CD4-positive, alpha-beta T cell (primary cell): Measurements from ENCODE around the gene PLBD2. TPM values are rescaled to one million over a fixed set of nuclear protein-coding genes. Genes with fewer than 3 reads are reported as not detected.
A peak's percentile ranks its signal among the peaks of the same experiment; 100 is the strongest.

Experiments
- ATAC-seq: fragments of 200-7000 bp; cut with Tn5 transposase; one replicate; pipeline ENCODE4 v1.10.0; 2022; ENCODE audit warnings: mild to moderate bottlenecking; ENCODE audit not compliant: poor library complexity
- CTCF ChIA-PET: fragments of 350-600 bp; sonication (Branson Sonifier 250); formaldehyde crosslinking; loops from one replicate; lab custom pipeline; 2021; ENCODE audit warnings: antibody characterized with exemption, inconsistent platforms; lab: Charles Lee
- POLR2A ChIA-PET: fragments of 350-600 bp; sonication (Branson Sonifier 250); formaldehyde crosslinking; loops from one replicate; lab custom pipeline; 2021; ENCODE audit warnings: antibody characterized with exemption, inconsistent platforms; lab: Charles Lee
- DNase-seq, 14 experiments: peaks; one replicate each; pipeline ENCODE4 v3.0.0-alpha.2; 2013 to 2020; ENCODE audit warnings: mixed read lengths in 2 of 14
- H3K27ac ChIP-seq, 2 donors: one replicate each; pipeline versions ENCODE4 v1.5.1 to v1.7.0; 2013; ENCODE audit warnings: low read length in 2 of 2, low read depth in 1 of 2, mild to moderate bottlenecking in 1 of 2
- H3K27me3 ChIP-seq, 2 experiments: 1 replicate in 1 of 2; 2 replicates in 1 of 2; pipeline versions ENCODE4 v1.6.1 to v1.7.0; 2013; ENCODE audit warnings: low read length in 2 of 2, control low read depth in 1 of 2, mild to moderate bottlenecking in 1 of 2, moderate library complexity in 1 of 2; ENCODE audit not compliant: insufficient read depth in 2 of 2, control insufficient read depth in 1 of 2
- H3K36me3 ChIP-seq: one replicate; pipeline ENCODE4 v1.6.1; 2013; ENCODE audit warnings: low read length, control low read depth; ENCODE audit not compliant: insufficient read depth
- H3K4me1 ChIP-seq: one replicate; pipeline ENCODE4 v1.6.1; 2013; ENCODE audit warnings: low read length, control low read depth; ENCODE audit not compliant: insufficient read depth
- H3K4me3 ChIP-seq: one replicate; pipeline ENCODE4 v1.5.1; 2013; ENCODE audit warnings: mild to moderate bottlenecking, low read length, moderate library complexity
- H3K9me3 ChIP-seq, 2 experiments: 1 replicate in 1 of 2; 2 replicates in 1 of 2; pipeline versions ENCODE4 v1.6.1 to v1.7.0; 2013; ENCODE audit warnings: low read length in 2 of 2, mild to moderate bottlenecking in 2 of 2, control low read depth in 1 of 2, moderate library complexity in 1 of 2; ENCODE audit not compliant: control insufficient read depth in 1 of 2, insufficient read depth in 1 of 2
- H3K27ac Mint-ChIP-seq: one replicate; pipeline ENCODE4 v1.8.0; 2020; ENCODE audit warnings: mixed read lengths
- H3K27me3 Mint-ChIP-seq: one replicate; pipeline ENCODE4 v1.8.0; 2021; ENCODE audit warnings: mixed read lengths
- H3K36me3 Mint-ChIP-seq: one replicate; pipeline ENCODE4 v1.8.0; 2021; ENCODE audit warnings: low read depth, mixed read lengths
- H3K4me1 Mint-ChIP-seq: one replicate; pipeline ENCODE4 v1.8.0; 2021; ENCODE audit warnings: low read depth, mixed read lengths
- H3K4me3 Mint-ChIP-seq: one replicate; pipeline ENCODE4 v1.8.0; 2020; ENCODE audit warnings: mild to moderate bottlenecking, mixed read lengths
- H3K9me3 Mint-ChIP-seq: one replicate; pipeline ENCODE4 v1.8.0; 2020; ENCODE audit warnings: mixed read lengths
- intact Hi-C, 2 experiments: fragments of 100-400 bp; cut with DNase I in 1 of 2; cut with micrococcal nuclease in 1 of 2; formaldehyde crosslinking; loops; one replicate each; pipeline versions ENCODE4 v1.15.1 to v1.9.0; 2023 to 2025; cut with DNase I, micrococcal nuclease
- total RNA-seq, 174 experiments: library from RNA in 2 of 174; stranded (reverse) in 2 of 174; gene quantifications; one replicate each; pipeline ENCODE4 v1.2.3 and lab custom pipeline; 2021 to 2026
- TF ChIP-seq, protein P1 (sequence below): fragments of 200-600 bp; IDR thresholded peaks from one replicate; pipeline ENCODE4 v1.8.0; 2022; ENCODE audit warnings: antibody characterized with exemption, mild to moderate bottlenecking

The PLBD2 gene
- total RNA-seq, 2 experiments from 2014 or later, result 10.4 to 12.2 TPM

DNA sequence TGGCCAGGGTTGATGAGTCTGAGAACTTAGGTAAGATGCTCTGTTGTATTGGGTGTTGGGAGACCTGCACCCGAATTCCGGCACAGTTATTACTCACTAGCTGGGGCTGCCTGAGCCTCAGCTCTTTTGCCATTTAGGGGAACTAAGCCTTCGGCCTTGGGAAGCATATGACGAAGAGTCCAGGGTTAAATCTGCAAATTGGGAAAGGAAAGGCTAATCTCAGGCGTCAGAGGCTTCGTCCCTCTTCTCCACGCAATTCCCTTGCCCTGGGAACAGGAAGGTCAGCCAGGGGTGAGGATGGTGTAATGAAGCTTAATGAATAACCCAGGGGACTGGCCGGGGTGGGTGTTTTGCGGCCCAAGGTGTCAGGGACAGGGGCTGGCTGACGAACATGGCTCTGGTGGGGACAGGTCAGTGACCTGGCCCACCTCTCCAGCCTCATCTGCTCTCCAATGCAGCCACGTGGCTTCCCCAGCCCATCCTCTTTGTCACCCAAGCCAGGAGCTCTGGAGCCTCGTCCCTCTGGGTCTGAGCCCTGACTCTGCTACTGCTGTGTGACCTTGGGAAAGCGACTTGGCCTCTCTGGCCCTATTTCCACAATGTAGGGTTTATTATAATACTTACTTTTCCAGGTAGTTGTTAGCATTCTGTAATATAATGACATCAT, 60.0 kb downstream of the PLBD2 start:
- H3K9me3 Mint-ChIP-seq, result no peaks in the 10 kb centered on the region
- TF ChIP-seq, protein P1, sequence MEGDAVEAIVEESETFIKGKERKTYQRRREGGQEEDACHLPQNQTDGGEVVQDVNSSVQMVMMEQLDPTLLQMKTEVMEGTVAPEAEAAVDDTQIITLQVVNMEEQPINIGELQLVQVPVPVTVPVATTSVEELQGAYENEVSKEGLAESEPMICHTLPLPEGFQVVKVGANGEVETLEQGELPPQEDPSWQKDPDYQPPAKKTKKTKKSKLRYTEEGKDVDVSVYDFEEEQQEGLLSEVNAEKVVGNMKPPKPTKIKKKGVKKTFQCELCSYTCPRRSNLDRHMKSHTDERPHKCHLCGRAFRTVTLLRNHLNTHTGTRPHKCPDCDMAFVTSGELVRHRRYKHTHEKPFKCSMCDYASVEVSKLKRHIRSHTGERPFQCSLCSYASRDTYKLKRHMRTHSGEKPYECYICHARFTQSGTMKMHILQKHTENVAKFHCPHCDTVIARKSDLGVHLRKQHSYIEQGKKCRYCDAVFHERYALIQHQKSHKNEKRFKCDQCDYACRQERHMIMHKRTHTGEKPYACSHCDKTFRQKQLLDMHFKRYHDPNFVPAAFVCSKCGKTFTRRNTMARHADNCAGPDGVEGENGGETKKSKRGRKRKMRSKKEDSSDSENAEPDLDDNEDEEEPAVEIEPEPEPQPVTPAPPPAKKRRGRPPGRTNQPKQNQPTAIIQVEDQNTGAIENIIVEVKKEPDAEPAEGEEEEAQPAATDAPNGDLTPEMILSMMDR, result no peak
- no peak overlapping the region for H3K4me3 Mint-ChIP-seq
- Histone ChIP-seq H3K9me3 (no peaks in the 10 kb centered on the region), H3K36me3 (no peaks in the 10 kb centered on the region), H3K27me3 (no peaks in the 10 kb centered on the region), H3K4me1 (peaks cover 3% of the 10 kb centered on the region), H3K27ac (no peak overlapping the region), H3K4me3 (no peak overlapping the region)
- POLR2A ChIA-PET, result no interaction called here
- CTCF ChIA-PET, result no interaction called here
- intact Hi-C loops, result no loop called here
- H3K4me1 Mint-ChIP-seq, result peaks cover 14% of the 10 kb centered on the region
- no peak for ATAC-seq
- peak in 2 of 14 experiments; percentile 21 to 30 for DNase-seq
- H3K27me3 Mint-ChIP-seq, result no peaks in the 10 kb centered on the region
- no peaks in the 10 kb centered on the region for H3K36me3 Mint-ChIP-seq
- no peak overlapping the region for H3K27ac Mint-ChIP-seq

DNA sequence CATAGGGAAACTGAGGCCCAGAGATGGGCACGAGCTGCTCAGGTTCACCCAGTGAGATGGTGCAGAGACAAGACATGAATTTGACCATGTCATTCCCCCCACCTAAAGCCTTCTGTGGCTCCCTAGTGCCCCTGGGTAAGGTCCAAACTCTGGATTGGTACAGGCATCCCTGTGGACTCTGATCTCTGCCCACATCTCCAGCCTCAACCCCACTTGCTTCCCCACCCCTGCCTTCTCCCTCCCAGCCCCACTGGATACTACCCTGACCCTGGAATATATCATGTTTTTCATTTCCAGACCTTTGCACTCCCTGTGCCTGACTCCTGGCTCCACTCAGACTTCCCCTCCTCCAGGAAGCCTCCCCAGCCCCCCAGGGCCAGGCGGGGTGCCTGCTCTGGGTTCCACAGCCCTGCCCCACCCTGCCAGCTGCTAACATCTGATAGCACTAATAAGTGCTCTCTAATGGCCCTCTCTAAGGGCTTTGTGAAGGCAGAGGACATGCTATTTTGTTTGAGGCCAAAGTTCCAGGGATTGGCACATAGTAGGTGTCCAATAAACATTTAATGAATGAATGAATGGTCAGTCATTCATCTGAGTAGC, 62.7 kb downstream of the PLBD2 start:
- POLR2A ChIA-PET, result no interaction called here
- TF ChIP-seq, protein P1, result no peak
- ATAC-seq, result no peak
- intact Hi-C loops, result loop anchor here in 1 of 2 experiments (10.0 kb wide), 1 partner anchor 226 kb away; no protein-coding TSS in a partner anchor
- no peaks in the 10 kb centered on the region for H3K36me3 Mint-ChIP-seq
- no peaks in the 10 kb centered on the region for H3K9me3 ChIP-seq
- H3K27me3 Mint-ChIP-seq, result no peaks in the 10 kb centered on the region
- DNase-seq, result no peak
- no peak overlapping the region for H3K4me3 Mint-ChIP-seq
- no peaks in the 10 kb centered on the region for H3K27me3 ChIP-seq
- CTCF ChIA-PET, result no interaction called here
- H3K36me3 ChIP-seq, result no peaks in the 10 kb centered on the region
- H3K4me1 ChIP-seq, result peaks cover 3% of the 10 kb centered on the region
- H3K4me3 ChIP-seq, result no peak overlapping the region
- H3K27ac ChIP-seq, result no peak overlapping the region
- H3K4me1 Mint-ChIP-seq, result peaks cover 14% of the 10 kb centered on the region
- no peaks in the 10 kb centered on the region for H3K9me3 Mint-ChIP-seq
- H3K27ac Mint-ChIP-seq, result no peak overlapping the region

- H3K27ac Mint-ChIP-seq, result peak within 1 kb of the TSS; percentile 77
- H3K9me3 Mint-ChIP-seq, result no peaks in the 10 kb centered on the region
- ChIA-PET POLR2A (interaction anchor here (1.0 kb wide), 1 partner anchor 87 kb away, joined by 4 read pairs; the partner anchor contains the start of gene SLC8B1), CTCF (no interaction called here)
- TF ChIP-seq, protein P1, result no peak
- H3K36me3 Mint-ChIP-seq, result no peaks in the 10 kb centered on the region
- ATAC-seq (peak; percentile 66), DNase-seq (peak in 3 of 14 experiments; percentile 25 to 76 (median 67))
- Histone ChIP-seq H3K27ac (no peak within 1 kb of the TSS), H3K27me3 (no peaks in the 10 kb centered on the region), H3K36me3 (no peaks in the 10 kb centered on the region), H3K4me1 (peaks cover 3% of the 10 kb centered on the region), H3K4me3 (peak within 1 kb of the TSS; percentile 3), H3K9me3 (no peaks in the 10 kb centered on the region)
- H3K27me3 Mint-ChIP-seq, result no peaks in the 10 kb centered on the region
- H3K4me1 Mint-ChIP-seq, result peaks cover 14% of the 10 kb centered on the region
- H3K4me3 Mint-ChIP-seq, result peak within 1 kb of the TSS; percentile 87
- intact Hi-C loops, result loop anchor here in 1 of 2 experiments (10.0 kb wide), 1 partner anchor 227 kb away; no protein-coding TSS in a partner anchor
Observed at GRCh38 chr12:113422030-113422885, 63.9 kb downstream of the PLBD2 start, which contains the start of gene SDSL. Gene SDSL (plus strand): TSS chr12:113422380. CDS start chr12:113427983, 5,603 bp downstream.
